ENCODE data around the gene RNF40. TPM values are rescaled to one million over a fixed set of nuclear protein-coding genes. Genes with fewer than 3 reads are reported as not detected.

Gene RNF40
- total RNA-seq, 1 experiment from 2014 or later = 114 TPM

DNA sequence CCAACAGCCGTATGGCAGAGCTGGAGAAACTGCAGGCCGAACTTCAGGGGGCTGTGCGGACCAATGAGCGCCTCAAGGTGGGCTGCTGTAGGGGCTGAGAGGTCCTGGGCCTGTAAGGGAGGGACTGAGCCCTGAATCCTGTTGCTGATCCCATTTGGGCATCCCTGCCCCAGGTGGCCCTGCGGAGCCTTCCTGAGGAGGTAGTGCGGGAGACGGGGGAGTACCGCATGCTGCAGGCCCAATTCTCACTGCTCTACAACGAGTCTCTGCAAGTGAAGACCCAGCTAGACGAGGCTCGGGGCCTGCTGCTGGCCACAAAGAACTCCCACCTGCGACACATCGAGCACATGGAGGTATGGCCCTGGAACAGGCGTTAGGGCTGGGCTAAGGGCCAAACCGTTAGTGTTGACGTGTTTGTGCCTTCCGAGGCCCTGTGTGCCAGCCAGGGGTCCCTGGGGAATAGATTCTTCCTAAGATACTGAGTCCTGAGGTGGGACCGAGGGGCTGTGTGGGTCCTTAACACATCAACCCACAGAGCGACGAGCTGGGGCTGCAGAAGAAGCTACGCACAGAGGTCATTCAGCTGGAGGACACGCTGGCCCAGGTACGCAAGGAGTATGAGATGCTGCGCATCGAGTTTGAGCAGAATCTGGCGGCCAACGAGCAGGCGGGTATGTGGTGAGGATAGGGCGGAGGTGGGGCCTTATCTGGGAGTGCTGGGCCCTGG lies 4.2 kb downstream of the RNF40 start:
- BruUV-seq (replicated peaks) = no TSS peak
- peaks cover 8% of the 10 kb centered on the region for H3K4me1 ChIP-seq (ENCODE audit: control insufficient read depth, insufficient read depth, low read length)
- ChIA-PET CTCF (no interaction called here), POLR2A (interaction anchor here (0.7 kb wide), 1 partner anchor 8 kb away, joined by 3 read pairs; no protein-coding TSS in a partner anchor)
- DNase-seq (ENCODE audit: low read depth, low spot score) (no peak), ATAC-seq (no peak)
- no peak for TF ChIP-seq TCF7L2 (IDR thresholded peaks at IDR 0.05; ENCODE audit: low read depth, low read length)
- no peak for TF ChIP-seq SIN3A (IDR thresholded peaks at IDR 0.05; ENCODE audit: borderline replicate concordance, insufficient read depth, low read depth, low read length)
- TF ChIP-seq, protein P1, sequence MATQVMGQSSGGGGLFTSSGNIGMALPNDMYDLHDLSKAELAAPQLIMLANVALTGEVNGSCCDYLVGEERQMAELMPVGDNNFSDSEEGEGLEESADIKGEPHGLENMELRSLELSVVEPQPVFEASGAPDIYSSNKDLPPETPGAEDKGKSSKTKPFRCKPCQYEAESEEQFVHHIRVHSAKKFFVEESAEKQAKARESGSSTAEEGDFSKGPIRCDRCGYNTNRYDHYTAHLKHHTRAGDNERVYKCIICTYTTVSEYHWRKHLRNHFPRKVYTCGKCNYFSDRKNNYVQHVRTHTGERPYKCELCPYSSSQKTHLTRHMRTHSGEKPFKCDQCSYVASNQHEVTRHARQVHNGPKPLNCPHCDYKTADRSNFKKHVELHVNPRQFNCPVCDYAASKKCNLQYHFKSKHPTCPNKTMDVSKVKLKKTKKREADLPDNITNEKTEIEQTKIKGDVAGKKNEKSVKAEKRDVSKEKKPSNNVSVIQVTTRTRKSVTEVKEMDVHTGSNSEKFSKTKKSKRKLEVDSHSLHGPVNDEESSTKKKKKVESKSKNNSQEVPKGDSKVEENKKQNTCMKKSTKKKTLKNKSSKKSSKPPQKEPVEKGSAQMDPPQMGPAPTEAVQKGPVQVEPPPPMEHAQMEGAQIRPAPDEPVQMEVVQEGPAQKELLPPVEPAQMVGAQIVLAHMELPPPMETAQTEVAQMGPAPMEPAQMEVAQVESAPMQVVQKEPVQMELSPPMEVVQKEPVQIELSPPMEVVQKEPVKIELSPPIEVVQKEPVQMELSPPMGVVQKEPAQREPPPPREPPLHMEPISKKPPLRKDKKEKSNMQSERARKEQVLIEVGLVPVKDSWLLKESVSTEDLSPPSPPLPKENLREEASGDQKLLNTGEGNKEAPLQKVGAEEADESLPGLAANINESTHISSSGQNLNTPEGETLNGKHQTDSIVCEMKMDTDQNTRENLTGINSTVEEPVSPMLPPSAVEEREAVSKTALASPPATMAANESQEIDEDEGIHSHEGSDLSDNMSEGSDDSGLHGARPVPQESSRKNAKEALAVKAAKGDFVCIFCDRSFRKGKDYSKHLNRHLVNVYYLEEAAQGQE (IDR thresholded peaks at IDR 0.05; ENCODE audit: insufficient read depth in 1 of 2, low read depth in 2 of 2, low read length in 1 of 2) = no peak
- TF ChIP-seq POLR2AphosphoS5 (IDR thresholded peaks at IDR 0.05; ENCODE audit: low read depth, low read length) = no peak
- TF ChIP-seq, protein P2, sequence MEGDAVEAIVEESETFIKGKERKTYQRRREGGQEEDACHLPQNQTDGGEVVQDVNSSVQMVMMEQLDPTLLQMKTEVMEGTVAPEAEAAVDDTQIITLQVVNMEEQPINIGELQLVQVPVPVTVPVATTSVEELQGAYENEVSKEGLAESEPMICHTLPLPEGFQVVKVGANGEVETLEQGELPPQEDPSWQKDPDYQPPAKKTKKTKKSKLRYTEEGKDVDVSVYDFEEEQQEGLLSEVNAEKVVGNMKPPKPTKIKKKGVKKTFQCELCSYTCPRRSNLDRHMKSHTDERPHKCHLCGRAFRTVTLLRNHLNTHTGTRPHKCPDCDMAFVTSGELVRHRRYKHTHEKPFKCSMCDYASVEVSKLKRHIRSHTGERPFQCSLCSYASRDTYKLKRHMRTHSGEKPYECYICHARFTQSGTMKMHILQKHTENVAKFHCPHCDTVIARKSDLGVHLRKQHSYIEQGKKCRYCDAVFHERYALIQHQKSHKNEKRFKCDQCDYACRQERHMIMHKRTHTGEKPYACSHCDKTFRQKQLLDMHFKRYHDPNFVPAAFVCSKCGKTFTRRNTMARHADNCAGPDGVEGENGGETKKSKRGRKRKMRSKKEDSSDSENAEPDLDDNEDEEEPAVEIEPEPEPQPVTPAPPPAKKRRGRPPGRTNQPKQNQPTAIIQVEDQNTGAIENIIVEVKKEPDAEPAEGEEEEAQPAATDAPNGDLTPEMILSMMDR (IDR thresholded peaks at IDR 0.05) = no peak
- H3K9me3 ChIP-seq (ENCODE audit: control insufficient read depth, insufficient read depth, low read depth, low read length) = no peaks in the 10 kb centered on the region
- no peak overlapping the region for H3K4me3 ChIP-seq (ENCODE audit: low read depth in 2 of 2, low read length in 2 of 2)
- no peak overlapping the region for H3K27ac ChIP-seq (ENCODE audit: low read length)
- intact Hi-C loops (cut with micrococcal nuclease; ENCODE audit: unreplicated experiment) = no loop called here
- in situ Hi-C loops (cut with HindIII; ENCODE audit: low pct_unique_long_range_greater_than_20kb, low sequenced_read_pairs) = no loop called here
- H3K27me3 ChIP-seq (ENCODE audit: control insufficient read depth, insufficient read depth, low read length) = no peaks in the 10 kb centered on the region
- H3K36me3 ChIP-seq (ENCODE audit: control insufficient read depth, insufficient read depth, low read length) = peaks cover 30% of the 10 kb centered on the region

DNA sequence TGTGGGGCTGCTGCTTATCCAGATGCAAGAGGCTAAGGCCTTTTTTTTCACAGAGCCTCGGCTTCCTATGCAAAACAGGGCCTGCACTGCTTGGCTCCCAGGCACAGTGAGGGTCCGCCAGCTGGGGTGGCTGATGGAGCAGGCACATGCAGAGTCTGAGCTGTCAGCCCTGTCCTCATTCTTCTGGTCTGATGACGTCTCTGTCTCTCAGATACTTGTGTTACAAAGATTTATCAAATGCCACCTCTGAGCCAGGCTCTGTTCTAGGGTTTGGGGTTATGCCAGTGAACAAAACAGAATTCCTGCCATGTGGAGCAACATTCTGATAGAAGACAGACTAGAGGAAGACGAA lies 4.8 kb downstream of the RNF40 start:
- no peak for ATAC-seq

More for the DNA sequence above, 4.8 kb downstream of the RNF40 start:
- no peaks in the 10 kb centered on the region for H3K9me3 ChIP-seq (ENCODE audit: control insufficient read depth, insufficient read depth, low read depth, low read length)
- no peaks in the 10 kb centered on the region for H3K27me3 ChIP-seq (ENCODE audit: control insufficient read depth, insufficient read depth, low read length)
- no peak overlapping the region for H3K27ac ChIP-seq (ENCODE audit: low read length)
- no peak for DNase-seq (ENCODE audit: low read depth, low spot score)
- peaks cover 8% of the 10 kb centered on the region for H3K4me1 ChIP-seq (ENCODE audit: control insufficient read depth, insufficient read depth, low read length)
- no TSS peak for BruUV-seq (replicated peaks)
- in situ Hi-C loops (cut with HindIII; ENCODE audit: low pct_unique_long_range_greater_than_20kb, low sequenced_read_pairs) = no loop called here
- peaks cover 30% of the 10 kb centered on the region for H3K36me3 ChIP-seq (ENCODE audit: control insufficient read depth, insufficient read depth, low read length)
- H3K4me3 ChIP-seq (ENCODE audit: low read depth in 2 of 2, low read length in 2 of 2) = no peak overlapping the region
- CTCF ChIA-PET = no interaction called here
- POLR2A ChIA-PET = no interaction called here
- intact Hi-C loops (cut with micrococcal nuclease; ENCODE audit: unreplicated experiment) = no loop called here
- TF ChIP-seq SIN3A (IDR thresholded peaks at IDR 0.05; ENCODE audit: borderline replicate concordance, insufficient read depth, low read depth, low read length) (no peak), TCF7L2 (IDR thresholded peaks at IDR 0.05; ENCODE audit: low read depth, low read length) (no peak), POLR2AphosphoS5 (IDR thresholded peaks at IDR 0.05; ENCODE audit: low read depth, low read length) (no peak)
- TF ChIP-seq, protein P1 (IDR thresholded peaks at IDR 0.05; ENCODE audit: insufficient read depth in 1 of 2, low read depth in 2 of 2, low read length in 1 of 2) = no peak
- TF ChIP-seq, protein P2 (IDR thresholded peaks at IDR 0.05) = no peak
